ENCODE measurements around the gene ABCB8.

- no peak for TF ChIP-seq CTCF (conservative IDR thresholded peaks at IDR 0.05)
- no peak for TF ChIP-seq ZFX (IDR thresholded peaks at IDR 0.05)
Observed at GRCh38 chr7:151064454-151064853, 36.2 kb downstream of the ABCB8 start.

Data from C4-2B (cell line).